Left lung (tissue), 10 donors: ENCODE data around the gene SLC43A3. TPM values are rescaled to one million over a fixed set of nuclear protein-coding genes. Genes with fewer than 3 reads are reported as not detected.

Source experiments
- ATAC-seq: fragments of 200-7000 bp; cut with Tn5 transposase; one replicate; pipeline ENCODE4 v1.9.1; 2020; ENCODE audit warnings: moderate library complexity
- DNase-seq, 4 donors: peaks; one replicate each; pipeline ENCODE4 v3.0.0-alpha.2; 2013 to 2020
- H3K27ac ChIP-seq, 2 donors: fragments of 200-600 bp; sonication (generic) in 1 of 2; one replicate each; pipeline versions ENCODE4 v1.5.0 to v1.8.0; 2020 to 2021
- H3K27me3 ChIP-seq, 2 donors: fragments of 200-600 bp; sonication (generic) in 1 of 2; one replicate each; pipeline versions ENCODE4 v1.5.0 to v1.8.0; 2020 to 2021
- H3K36me3 ChIP-seq, 2 donors: fragments of 200-600 bp; sonication (generic) in 1 of 2; one replicate each; pipeline versions ENCODE4 v1.5.0 to v1.8.0; 2020 to 2021
- H3K4me1 ChIP-seq, 2 donors: fragments of 200-600 bp; one replicate each; pipeline ENCODE4 v1.8.0; 2021
- H3K4me3 ChIP-seq, 2 donors: fragments of 200-600 bp; sonication (generic) in 1 of 2; one replicate each; pipeline versions ENCODE4 v1.5.0 to v1.8.0; 2020 to 2021; ENCODE audit warnings: mild to moderate bottlenecking in 1 of 2
- H3K9me3 ChIP-seq, 2 donors: fragments of 200-600 bp; sonication (generic) in 1 of 2; one replicate each; pipeline versions ENCODE4 v1.5.0 to v1.8.0; 2020 to 2021
- intact Hi-C, 2 donors: fragments of 100-400 bp; cut with DNase I; formaldehyde crosslinking; loops; one replicate each; pipeline versions ENCODE4 v1.11.2 to v1.14.2; 2022
- polyA plus RNA-seq, 6 donors: library from polyadenylated mRNA; unstranded; fragments of 120-200 nt; gene quantifications; one replicate each; pipeline ENCODE4 v1.2.1, GENCODE V29; 2013; ENCODE audit not compliant: insufficient read length in 6 of 6
- total RNA-seq, 2 donors: library from RNA; stranded (reverse); fragmentation: NEBNext Ultra II Directional; extraction: Animal tissue kit (Norgen Biotek cat#: 25700); gene quantifications; one replicate each; pipeline ENCODE4 v1.2.1, GENCODE V29; 2021
- TF ChIP-seq, protein P1 (sequence below), 2 donors: fragments of 200-600 bp; sonication (generic) in 1 of 2; IDR thresholded peaks; one replicate each; pipeline versions ENCODE4 v1.5.0 to v1.8.0; 2021; ENCODE audit warnings: antibody characterized with exemption in 2 of 2
- donor health status: DM: no; HTN: yes; CAD: no.
- donor health status: DM: no; HTN: no; CAD: no.

The SLC43A3 gene
- total and polyA plus RNA-seq, 8 donors = 35.0 to 185 (median 40.8) TPM

GRCh38 chr11:57475191-57475590 is 48.3 kb upstream of the SLC43A3 start:
- Histone ChIP-seq H3K9me3 (no peaks in the 10 kb centered on the region), H3K4me1 (peaks cover 10 to 42% of the 10 kb centered on the region in 2 donors), H3K4me3 (no peak overlapping the region), H3K27ac (no peak overlapping the region), H3K27me3 (peaks cover 0 to 36% of the 10 kb centered on the region in 2 donors), H3K36me3 (no peaks in the 10 kb centered on the region)
- intact Hi-C loops = no loop called here
- TF ChIP-seq, protein P1, sequence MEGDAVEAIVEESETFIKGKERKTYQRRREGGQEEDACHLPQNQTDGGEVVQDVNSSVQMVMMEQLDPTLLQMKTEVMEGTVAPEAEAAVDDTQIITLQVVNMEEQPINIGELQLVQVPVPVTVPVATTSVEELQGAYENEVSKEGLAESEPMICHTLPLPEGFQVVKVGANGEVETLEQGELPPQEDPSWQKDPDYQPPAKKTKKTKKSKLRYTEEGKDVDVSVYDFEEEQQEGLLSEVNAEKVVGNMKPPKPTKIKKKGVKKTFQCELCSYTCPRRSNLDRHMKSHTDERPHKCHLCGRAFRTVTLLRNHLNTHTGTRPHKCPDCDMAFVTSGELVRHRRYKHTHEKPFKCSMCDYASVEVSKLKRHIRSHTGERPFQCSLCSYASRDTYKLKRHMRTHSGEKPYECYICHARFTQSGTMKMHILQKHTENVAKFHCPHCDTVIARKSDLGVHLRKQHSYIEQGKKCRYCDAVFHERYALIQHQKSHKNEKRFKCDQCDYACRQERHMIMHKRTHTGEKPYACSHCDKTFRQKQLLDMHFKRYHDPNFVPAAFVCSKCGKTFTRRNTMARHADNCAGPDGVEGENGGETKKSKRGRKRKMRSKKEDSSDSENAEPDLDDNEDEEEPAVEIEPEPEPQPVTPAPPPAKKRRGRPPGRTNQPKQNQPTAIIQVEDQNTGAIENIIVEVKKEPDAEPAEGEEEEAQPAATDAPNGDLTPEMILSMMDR (IDR thresholded peaks at IDR 0.05) = no peak
- DNase-seq (no peak), ATAC-seq (no peak)

DNA sequence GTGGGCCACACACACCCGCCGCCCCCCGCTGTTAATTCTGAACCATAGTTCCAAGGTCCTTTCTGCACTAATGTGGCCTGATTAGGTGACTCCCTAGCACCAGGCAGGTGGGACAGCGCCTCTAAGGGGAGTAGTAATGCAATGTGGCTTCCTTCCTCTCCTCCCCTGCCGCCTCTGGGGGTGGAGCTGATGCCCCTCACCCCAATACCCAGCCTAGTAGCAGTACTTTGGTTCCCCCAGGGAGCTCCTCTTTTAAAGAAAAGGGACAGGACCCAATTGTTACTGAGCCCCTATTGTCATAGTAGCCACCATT is 47.8 kb upstream of the SLC43A3 start:
- H3K36me3 ChIP-seq = no peaks in the 10 kb centered on the region
- peaks cover 10 to 42% of the 10 kb centered on the region in 2 donors for H3K4me1 ChIP-seq
- peaks cover 0 to 36% of the 10 kb centered on the region in 2 donors for H3K27me3 ChIP-seq
- intact Hi-C loops = no loop called here
- no peak overlapping the region for H3K4me3 ChIP-seq
- TF ChIP-seq, protein P1 (IDR thresholded peaks at IDR 0.05) = no peak
- ATAC-seq (no peak), DNase-seq (no peak)
- H3K9me3 ChIP-seq = no peaks in the 10 kb centered on the region
- no peak overlapping the region for H3K27ac ChIP-seq

DNA sequence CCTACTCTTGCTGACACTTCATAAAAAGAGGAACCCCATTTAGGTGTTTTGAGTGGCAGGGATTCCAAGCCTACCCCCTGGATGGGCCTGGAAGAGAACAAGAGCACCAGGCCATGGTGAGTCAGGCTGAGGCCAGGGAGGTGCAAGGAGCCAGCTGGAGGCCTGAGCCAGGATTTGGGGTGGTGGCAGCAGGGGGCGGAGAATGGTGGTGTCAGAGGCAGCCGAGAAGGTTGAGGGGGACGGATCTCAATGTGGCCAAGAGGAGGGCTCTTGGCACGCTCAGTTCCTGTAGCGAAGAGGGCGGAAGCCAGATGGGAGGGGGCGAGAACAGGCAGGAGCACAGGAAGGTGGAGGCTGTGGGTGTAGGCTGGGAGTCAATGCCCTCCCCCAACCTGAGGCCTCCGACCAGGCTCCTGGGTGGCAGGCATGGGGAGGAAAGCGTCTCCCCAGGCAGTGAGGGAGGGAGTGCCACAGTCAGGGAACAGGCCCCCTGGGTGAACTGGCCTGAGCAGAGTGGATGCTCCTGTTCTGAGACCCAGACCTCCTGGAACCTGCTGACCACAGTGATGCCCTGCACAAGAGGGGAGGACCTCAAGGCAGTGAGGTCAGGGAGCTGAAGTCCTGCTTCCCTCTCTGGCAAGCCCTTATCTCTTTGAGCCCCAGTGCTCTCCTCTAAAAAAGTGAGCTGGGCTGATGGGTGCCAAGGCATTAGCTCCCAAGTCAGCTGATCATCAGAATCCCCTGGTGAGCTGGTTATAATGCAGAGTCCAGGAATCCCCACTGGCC is 47.3 kb upstream of the SLC43A3 start:
- Histone ChIP-seq H3K9me3 (no peaks in the 10 kb centered on the region), H3K4me3 (no peak overlapping the region), H3K27me3 (peaks cover 0 to 36% of the 10 kb centered on the region in 2 donors), H3K36me3 (no peaks in the 10 kb centered on the region), H3K27ac (no peak overlapping the region), H3K4me1 (peaks cover 10 to 42% of the 10 kb centered on the region in 2 donors)
- no peak for ATAC-seq
- intact Hi-C loops = no loop called here
- no peak for DNase-seq
- TF ChIP-seq, protein P1 (IDR thresholded peaks at IDR 0.05) = no peak

- H3K4me3 ChIP-seq = no peak overlapping the region
- no peaks in the 10 kb centered on the region for H3K36me3 ChIP-seq
- no peaks in the 10 kb centered on the region for H3K9me3 ChIP-seq
- intact Hi-C loops = no loop called here
- ATAC-seq (no peak), DNase-seq (no peak)
- H3K27me3 ChIP-seq = peaks cover 0 to 36% of the 10 kb centered on the region in 2 donors
- peaks cover 10 to 42% of the 10 kb centered on the region in 2 donors for H3K4me1 ChIP-seq
- H3K27ac ChIP-seq = no peak overlapping the region
- TF ChIP-seq, protein P1 (IDR thresholded peaks at IDR 0.05) = no peak
Observed at GRCh38 chr11:57473285-57473841, 46.4 kb upstream of the SLC43A3 start.

DNA sequence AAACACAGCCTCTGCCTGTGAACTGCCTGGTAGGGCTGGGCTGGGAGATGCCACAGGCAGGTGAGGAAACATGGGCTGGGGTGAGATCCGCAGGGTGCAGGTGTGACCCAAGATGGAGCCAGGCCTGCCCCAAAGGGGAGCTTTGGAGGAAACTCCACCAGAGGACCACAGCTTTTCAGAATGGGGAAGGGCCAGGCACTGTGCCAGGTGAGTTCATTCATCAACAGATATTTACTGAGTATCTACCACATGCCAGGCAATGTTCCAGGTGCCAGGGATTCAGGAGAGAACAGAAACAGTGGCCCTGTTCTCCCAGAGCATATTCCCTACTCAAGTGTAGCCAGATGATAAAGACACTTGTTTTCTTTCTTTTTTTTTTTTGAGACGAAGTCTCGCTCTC is 44.6 kb upstream of the SLC43A3 start:
- ATAC-seq = no peak
- TF ChIP-seq, protein P1 (IDR thresholded peaks at IDR 0.05) = no peak
- intact Hi-C loops = no loop called here

More for the DNA sequence above, 44.6 kb upstream of the SLC43A3 start:
- H3K4me3 ChIP-seq = no peak overlapping the region
- H3K27me3 ChIP-seq = peaks cover 0 to 25% of the 10 kb centered on the region in 2 donors
- no peak for DNase-seq
- H3K9me3 ChIP-seq = no peaks in the 10 kb centered on the region
- peaks cover 7 to 30% of the 10 kb centered on the region in 2 donors for H3K4me1 ChIP-seq
- H3K36me3 ChIP-seq = no peaks in the 10 kb centered on the region
- H3K27ac ChIP-seq = no peak overlapping the region
